Measurements from ENCODE around the gene ADSL. TPM values are rescaled to one million over a fixed set of nuclear protein-coding genes. Genes with fewer than 3 reads are reported as not detected.

ADSL gene
- total and polyA plus RNA-seq, 9 of the 15 experiments (the other 6 are each of a cell fraction or from before 2014, with no cell fraction given): 112 to 322 (median 146) TPM

DNA sequence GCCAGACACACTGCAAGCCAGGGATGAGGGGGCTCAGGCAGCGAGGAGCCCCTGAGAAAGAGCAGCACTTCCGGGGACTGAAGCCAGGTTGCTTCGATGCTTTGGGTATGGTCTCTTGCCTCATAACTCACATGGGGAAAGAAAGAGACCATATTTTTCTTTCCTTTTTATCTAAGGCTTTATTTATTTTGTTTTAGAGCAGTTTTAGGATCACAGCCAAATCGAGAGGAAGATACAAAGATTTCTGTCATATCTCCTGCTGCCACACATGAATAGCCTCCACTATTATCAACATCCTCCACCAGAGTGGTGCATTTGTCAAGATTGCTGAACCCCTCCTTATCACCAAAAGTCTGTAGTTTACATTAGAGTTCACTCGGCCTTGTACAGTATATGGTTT, 24.3 kb upstream of the ADSL start (continued):
- TF ChIP-seq, protein P1, sequence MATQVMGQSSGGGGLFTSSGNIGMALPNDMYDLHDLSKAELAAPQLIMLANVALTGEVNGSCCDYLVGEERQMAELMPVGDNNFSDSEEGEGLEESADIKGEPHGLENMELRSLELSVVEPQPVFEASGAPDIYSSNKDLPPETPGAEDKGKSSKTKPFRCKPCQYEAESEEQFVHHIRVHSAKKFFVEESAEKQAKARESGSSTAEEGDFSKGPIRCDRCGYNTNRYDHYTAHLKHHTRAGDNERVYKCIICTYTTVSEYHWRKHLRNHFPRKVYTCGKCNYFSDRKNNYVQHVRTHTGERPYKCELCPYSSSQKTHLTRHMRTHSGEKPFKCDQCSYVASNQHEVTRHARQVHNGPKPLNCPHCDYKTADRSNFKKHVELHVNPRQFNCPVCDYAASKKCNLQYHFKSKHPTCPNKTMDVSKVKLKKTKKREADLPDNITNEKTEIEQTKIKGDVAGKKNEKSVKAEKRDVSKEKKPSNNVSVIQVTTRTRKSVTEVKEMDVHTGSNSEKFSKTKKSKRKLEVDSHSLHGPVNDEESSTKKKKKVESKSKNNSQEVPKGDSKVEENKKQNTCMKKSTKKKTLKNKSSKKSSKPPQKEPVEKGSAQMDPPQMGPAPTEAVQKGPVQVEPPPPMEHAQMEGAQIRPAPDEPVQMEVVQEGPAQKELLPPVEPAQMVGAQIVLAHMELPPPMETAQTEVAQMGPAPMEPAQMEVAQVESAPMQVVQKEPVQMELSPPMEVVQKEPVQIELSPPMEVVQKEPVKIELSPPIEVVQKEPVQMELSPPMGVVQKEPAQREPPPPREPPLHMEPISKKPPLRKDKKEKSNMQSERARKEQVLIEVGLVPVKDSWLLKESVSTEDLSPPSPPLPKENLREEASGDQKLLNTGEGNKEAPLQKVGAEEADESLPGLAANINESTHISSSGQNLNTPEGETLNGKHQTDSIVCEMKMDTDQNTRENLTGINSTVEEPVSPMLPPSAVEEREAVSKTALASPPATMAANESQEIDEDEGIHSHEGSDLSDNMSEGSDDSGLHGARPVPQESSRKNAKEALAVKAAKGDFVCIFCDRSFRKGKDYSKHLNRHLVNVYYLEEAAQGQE (IDR thresholded peaks at IDR 0.05; ENCODE audit: borderline replicate concordance): no peak
- TF ChIP-seq, protein P1 (CRISPR knock-in tag; IDR thresholded peaks at IDR 0.05; ENCODE audit: low read depth): no peak
- TF ChIP-seq MIER1 (IDR thresholded peaks at IDR 0.05; ENCODE audit: low read depth) (no peak), KAT8 (IDR thresholded peaks at IDR 0.05; ENCODE audit: low read depth) (no peak), SMARCE1 (IDR thresholded peaks at IDR 0.05) (peak; percentile 86), ZNF134 (CRISPR knock-in tag; conservative IDR thresholded peaks at IDR 0.05) (no peak), SMARCA5 (IDR thresholded peaks at IDR 0.05) (no peak), NFRKB (IDR thresholded peaks at IDR 0.05; ENCODE audit: low read depth) (no peak), FOXK2 (conservative IDR thresholded peaks at IDR 0.05 in 1 of 2, IDR thresholded peaks at IDR 0.05 in 1 of 2; ENCODE audit: low read depth in 2 of 2) (peak; percentile 17 to 49; a peak in 1 of 4 replicates), CEBPG (CRISPR knock-in tag; IDR thresholded peaks at IDR 0.05) (no peak), CEBPG (tag; conservative IDR thresholded peaks at IDR 0.05 in 1 of 2, IDR thresholded peaks at IDR 0.05 in 1 of 2) (no peak), KAT2B (IDR thresholded peaks at IDR 0.05; ENCODE audit: low read depth, low read length) (no peak), JUN (IDR thresholded peaks at IDR 0.05; ENCODE audit: borderline replicate concordance, low read depth, low read length) (no peak), JUN (CRISPR knock-in tag; IDR thresholded peaks at IDR 0.05; ENCODE audit: borderline replicate concordance) (no peak), COPS2 (conservative IDR thresholded peaks at IDR 0.05) (no peak)
- TF ChIP-seq, protein P2, sequence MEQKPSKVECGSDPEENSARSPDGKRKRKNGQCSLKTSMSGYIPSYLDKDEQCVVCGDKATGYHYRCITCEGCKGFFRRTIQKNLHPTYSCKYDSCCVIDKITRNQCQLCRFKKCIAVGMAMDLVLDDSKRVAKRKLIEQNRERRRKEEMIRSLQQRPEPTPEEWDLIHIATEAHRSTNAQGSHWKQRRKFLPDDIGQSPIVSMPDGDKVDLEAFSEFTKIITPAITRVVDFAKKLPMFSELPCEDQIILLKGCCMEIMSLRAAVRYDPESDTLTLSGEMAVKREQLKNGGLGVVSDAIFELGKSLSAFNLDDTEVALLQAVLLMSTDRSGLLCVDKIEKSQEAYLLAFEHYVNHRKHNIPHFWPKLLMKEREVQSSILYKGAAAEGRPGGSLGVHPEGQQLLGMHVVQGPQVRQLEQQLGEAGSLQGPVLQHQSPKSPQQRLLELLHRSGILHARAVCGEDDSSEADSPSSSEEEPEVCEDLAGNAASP (IDR thresholded peaks at IDR 0.05): no peak
- TF ChIP-seq, protein P3, sequence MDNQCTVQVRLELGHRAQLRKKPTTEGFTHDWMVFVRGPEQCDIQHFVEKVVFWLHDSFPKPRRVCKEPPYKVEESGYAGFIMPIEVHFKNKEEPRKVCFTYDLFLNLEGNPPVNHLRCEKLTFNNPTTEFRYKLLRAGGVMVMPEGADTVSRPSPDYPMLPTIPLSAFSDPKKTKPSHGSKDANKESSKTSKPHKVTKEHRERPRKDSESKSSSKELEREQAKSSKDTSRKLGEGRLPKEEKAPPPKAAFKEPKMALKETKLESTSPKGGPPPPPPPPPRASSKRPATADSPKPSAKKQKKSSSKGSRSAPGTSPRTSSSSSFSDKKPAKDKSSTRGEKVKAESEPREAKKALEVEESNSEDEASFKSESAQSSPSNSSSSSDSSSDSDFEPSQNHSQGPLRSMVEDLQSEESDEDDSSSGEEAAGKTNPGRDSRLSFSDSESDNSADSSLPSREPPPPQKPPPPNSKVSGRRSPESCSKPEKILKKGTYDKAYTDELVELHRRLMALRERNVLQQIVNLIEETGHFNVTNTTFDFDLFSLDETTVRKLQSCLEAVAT (IDR thresholded peaks at IDR 0.05): no peak
- TF ChIP-seq, protein P4, sequence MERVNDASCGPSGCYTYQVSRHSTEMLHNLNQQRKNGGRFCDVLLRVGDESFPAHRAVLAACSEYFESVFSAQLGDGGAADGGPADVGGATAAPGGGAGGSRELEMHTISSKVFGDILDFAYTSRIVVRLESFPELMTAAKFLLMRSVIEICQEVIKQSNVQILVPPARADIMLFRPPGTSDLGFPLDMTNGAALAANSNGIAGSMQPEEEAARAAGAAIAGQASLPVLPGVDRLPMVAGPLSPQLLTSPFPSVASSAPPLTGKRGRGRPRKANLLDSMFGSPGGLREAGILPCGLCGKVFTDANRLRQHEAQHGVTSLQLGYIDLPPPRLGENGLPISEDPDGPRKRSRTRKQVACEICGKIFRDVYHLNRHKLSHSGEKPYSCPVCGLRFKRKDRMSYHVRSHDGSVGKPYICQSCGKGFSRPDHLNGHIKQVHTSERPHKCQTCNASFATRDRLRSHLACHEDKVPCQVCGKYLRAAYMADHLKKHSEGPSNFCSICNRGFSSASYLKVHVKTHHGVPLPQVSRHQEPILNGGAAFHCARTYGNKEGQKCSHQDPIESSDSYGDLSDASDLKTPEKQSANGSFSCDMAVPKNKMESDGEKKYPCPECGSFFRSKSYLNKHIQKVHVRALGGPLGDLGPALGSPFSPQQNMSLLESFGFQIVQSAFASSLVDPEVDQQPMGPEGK (CRISPR knock-in tag; IDR thresholded peaks at IDR 0.05; ENCODE audit: borderline replicate concordance): no peak

All from K562 (cell line).